Stimulated activated naive CD8-positive, alpha-beta T cell treated with anti-CD3 and anti-CD28 coated beads, Interleukin-15, Interleukin-2, amounts not matched to agents 100 U/mL and 50 U/mL, for 24 hours (primary cell): ENCODE measurements around the gene XCL2.
"Not testable (repeated sequence)": the region's sequence is repeated elsewhere in the genome, so short reads cannot be mapped to it uniquely, and the experiment has no call there.

Experiments
- ATAC-seq: fragments of 150-1000 bp; cut with Tn5 transposase; one replicate; pipeline ENCODE4 v1.10.0; 2021
- DNase-seq: peaks from one replicate; pipeline ENCODE4 v3.0.0; 2021

XCL2 gene

GRCh38 chr1:168556647-168557046 lies 12.8 kb upstream of the XCL2 start:
- DNase-seq (no peak), ATAC-seq (no peak)

GRCh38 chr1:168555508-168556046 lies 11.8 kb upstream of the XCL2 start:
- ATAC-seq = no peak
- no peak for DNase-seq

GRCh38 chr1:168554603-168555483 lies 11.0 kb upstream of the XCL2 start:
- peak; percentile 34 for DNase-seq
- ATAC-seq = no peak

- ATAC-seq = peak; percentile 85
Observed at GRCh38 chr1:168553680-168554553, 10.1 kb upstream of the XCL2 start.

GRCh38 chr1:168552961-168553360 lies 9.2 kb upstream of the XCL2 start:
- DNase-seq (no peak), ATAC-seq (no peak)

More at GRCh38 chr1:168553680-168554553, 10.1 kb upstream of the XCL2 start:
- peak; percentile 71 for DNase-seq

- no peak for ATAC-seq
- no peak for DNase-seq
Observed at GRCh38 chr1:168551688-168552087, 7.9 kb upstream of the XCL2 start.

GRCh38 chr1:168550971-168551370 lies 7.2 kb upstream of the XCL2 start:
- no peak for DNase-seq
- ATAC-seq = no peak

- ATAC-seq, DNase-seq: not testable (repeated sequence)
Observed at GRCh38 chr1:168546553-168546895, 2.7 kb upstream of the XCL2 start.

GRCh38 chr1:168545678-168546552 lies 2.1 kb upstream of the XCL2 start:
- ATAC-seq, DNase-seq: not testable (repeated sequence)

- DNase-seq, ATAC-seq: not testable (repeated sequence)
Observed at GRCh38 chr1:168542978-168543377, 819 bp downstream of the XCL2 start.

GRCh38 chr1:168540798-168541197 lies 3.0 kb downstream of the XCL2 start:
- ATAC-seq, DNase-seq: not testable (repeated sequence)

GRCh38 chr1:168535536-168535935 lies 8.3 kb downstream of the XCL2 start:
- no peak for DNase-seq
- peak; percentile 54 for ATAC-seq

GRCh38 chr1:168531615-168532345 lies 12.0 kb downstream of the XCL2 start:
- no peak for DNase-seq
- ATAC-seq = peak; percentile 77

- no peak for ATAC-seq
- DNase-seq = no peak
Observed at GRCh38 chr1:168529518-168529917, 14.3 kb downstream of the XCL2 start.

- no peak for ATAC-seq
- no peak for DNase-seq
Observed at GRCh38 chr1:168521401-168522000, 22.3 kb downstream of the XCL2 start.

GRCh38 chr1:168520832-168521231 lies 23.0 kb downstream of the XCL2 start:
- ATAC-seq (no peak), DNase-seq (no peak)

- peak; percentile 69 for DNase-seq
Observed at GRCh38 chr1:168520052-168520751, 23.6 kb downstream of the XCL2 start.

GRCh38 chr1:168518813-168519212 lies 25.0 kb downstream of the XCL2 start:
- no peak for DNase-seq
- no peak for ATAC-seq

More at GRCh38 chr1:168520052-168520751, 23.6 kb downstream of the XCL2 start:
- peak; percentile 97 for ATAC-seq

- peak; percentile 22 for ATAC-seq
- DNase-seq = no peak
Observed at GRCh38 chr1:168518201-168518689, 25.6 kb downstream of the XCL2 start.

GRCh38 chr1:168514455-168514854 lies 29.3 kb downstream of the XCL2 start:
- no peak for ATAC-seq

More at GRCh38 chr1:168514455-168514854, 29.3 kb downstream of the XCL2 start:
- DNase-seq = no peak
